Body of pancreas (tissue), 4 donors: ENCODE measurements around the gene PHF1. TPM values are rescaled to one million over a fixed set of nuclear protein-coding genes. Genes with fewer than 3 reads are reported as not detected.
A peak's percentile ranks its signal among the peaks of the same experiment; 100 is the strongest.
"Not testable (repeated sequence)": the region's sequence is repeated elsewhere in the genome, so short reads cannot be mapped to it uniquely, and the experiment has no call there.

Experiments
- ATAC-seq: fragments of 150-250 bp; one replicate; pipeline ENCODE4 v1.9.1; 2016
- DNase-seq, 4 donors: peaks; one replicate each; pipeline ENCODE4 v3.0.0-alpha.2; 2019
- H3K27ac ChIP-seq, 4 donors: fragments of 200-600 bp; sonication (generic); 1 replicate in 3 of 4; 2 replicates in 1 of 4; pipeline versions ENCODE4 v1.5.1 to v1.6.1; 2016 to 2019; ENCODE audit warnings: mild to moderate bottlenecking in 1 of 4, mixed read lengths in 1 of 4, moderate library complexity in 1 of 4
- H3K27me3 ChIP-seq, 2 donors: fragments of 200-600 bp; sonication (generic); one replicate each; pipeline ENCODE4 v1.6.0; 2016; ENCODE audit warnings: mild to moderate bottlenecking in 1 of 2
- H3K36me3 ChIP-seq, 2 donors: fragments of 200-600 bp; sonication (generic); replicated peaks in 1 of 2; 2 replicates each; pipeline ENCODE4 v1.5.1; 2016; ENCODE audit warnings: low read depth in 2 of 2; ENCODE audit not compliant: insufficient read depth in 1 of 2
- H3K4me1 ChIP-seq: fragments of 200-600 bp; sonication (generic); one replicate; pipeline ENCODE4 v1.6.0; 2016
- H3K4me3 ChIP-seq, 2 donors: fragments of 200-600 bp; sonication (generic); 1 replicate in 1 of 2; 2 replicates in 1 of 2; pipeline ENCODE4 v1.5.1; 2016 to 2019
- H3K9me3 ChIP-seq, 3 donors: fragments of 200-600 bp; sonication (generic); 1 replicate in 2 of 3; 2 replicates in 1 of 3; pipeline ENCODE4 v1.5.1; 2016
- CTCF ChIP-seq, 7 experiments: fragments of 450-650 bp in 4 of 7; fragments of 200-600 bp in 3 of 7; sonication (generic) in 3 of 7; IDR thresholded peaks; one replicate each; pipeline ENCODE4 v1.5.1; 2016 to 2019; ENCODE audit warnings: antibody characterized with exemption in 7 of 7
- POLR2A ChIP-seq, 3 donors: fragments of 450-650 bp; IDR thresholded peaks; one replicate each; pipeline ENCODE4 v1.6.1; 2016; ENCODE audit warnings: antibody characterized with exemption in 3 of 3, mild to moderate bottlenecking in 2 of 3
- WGBS, 2 donors: methylation state at CpG; one replicate each; pipeline ENCODE4 v1.1.5; 2017; 5-methylcytosine and 5-hydroxymethylcytosine counted together
- intact Hi-C: fragments of 100-400 bp; cut with DNase I; formaldehyde crosslinking; loops from one replicate; pipeline ENCODE4 v1.15.1; 2023
- total RNA-seq, 2 donors: library from RNA; depleted of rRNA; stranded (reverse); fragments of >200 nt; gene quantifications; one replicate each; pipeline ENCODE4 v1.1.0, GENCODE V29; 2016

The PHF1 gene
- 10 to 100 TPM; 58.3 to 73.9 TPM for total RNA-seq

- 0 to 1% methylated on average over 17 to 50 of the region's 67 CpGs for WGBS, 2 donors
- Histone ChIP-seq H3K27ac (peak within 1 kb of the TSS; percentile 93 to 98 (median 96)), H3K36me3 (no peaks in the 10 kb centered on the region), H3K9me3 (no peaks in the 10 kb centered on the region), H3K27me3 (no peaks in the 10 kb centered on the region), H3K4me3 (peak within 1 kb of the TSS; percentile 96 to 97), H3K4me1 (peaks cover 33% of the 10 kb centered on the region)
- peak; percentile 80 to 85 (median 82) for DNase-seq
- intact Hi-C loops: no loop called here
- ATAC-seq: peak; percentile 65
- no peak for TF ChIP-seq CTCF (IDR thresholded peaks at IDR 0.05)
- TF ChIP-seq POLR2A (IDR thresholded peaks at IDR 0.05): peak; percentile 40 to 54 (median 41)
Observed at GRCh38 chr6:33410711-33411631, at the start of gene PHF1. Gene PHF1 (plus strand): TSS chr6:33411014. CDS start chr6:33412264, 1,250 bp downstream.

- ATAC-seq, H3K36me3 ChIP-seq, intact Hi-C loops, H3K4me3 ChIP-seq, H3K9me3 ChIP-seq, H3K27me3 ChIP-seq, H3K4me1 ChIP-seq, H3K27ac ChIP-seq, DNase-seq: not testable (repeated sequence)
- 76 to 85% methylated on average over 12 of the region's 12 CpGs for WGBS, 2 donors
Observed at GRCh38 chr6:33363486-33363885, 47.3 kb upstream of the PHF1 start.

- H3K36me3 ChIP-seq, H3K4me3 ChIP-seq, H3K27ac ChIP-seq, H3K27me3 ChIP-seq, H3K4me1 ChIP-seq, DNase-seq, ATAC-seq, intact Hi-C loops, H3K9me3 ChIP-seq: not testable (repeated sequence)
- 34 to 35% methylated on average over 6 to 7 of the region's 8 CpGs for WGBS, 2 donors
Observed at GRCh38 chr6:33364475-33365205, 46.2 kb upstream of the PHF1 start.

GRCh38 chr6:33365206-33365971, 45.4 kb upstream of the PHF1 start:
- H3K27ac ChIP-seq, H3K36me3 ChIP-seq, ATAC-seq, H3K4me3 ChIP-seq, intact Hi-C loops, H3K4me1 ChIP-seq, H3K9me3 ChIP-seq, H3K27me3 ChIP-seq, DNase-seq: not testable (repeated sequence)
- 77% methylated on average over 9 of the region's 10 CpGs; no CpG with 5 or more reads in 1 of the 2 donors for WGBS, 2 donors

- intact Hi-C loops: no loop called here
- 71 to 75% methylated on average over 8 of the region's 8 CpGs for WGBS, 2 donors
- H3K27ac ChIP-seq: no peak overlapping the region
- no peak for ATAC-seq
- DNase-seq: no peak
- H3K36me3 ChIP-seq: no peaks in the 10 kb centered on the region
- no peaks in the 10 kb centered on the region for H3K27me3 ChIP-seq
- no peak overlapping the region for H3K4me3 ChIP-seq
- H3K9me3 ChIP-seq: no peaks in the 10 kb centered on the region
- TF ChIP-seq POLR2A (IDR thresholded peaks at IDR 0.05) (no peak), CTCF (IDR thresholded peaks at IDR 0.05) (no peak)
- H3K4me1 ChIP-seq: no peaks in the 10 kb centered on the region
Observed at GRCh38 chr6:33367009-33367714, 43.7 kb upstream of the PHF1 start.

- DNase-seq, H3K27ac ChIP-seq, H3K9me3 ChIP-seq, ATAC-seq, H3K4me3 ChIP-seq, H3K4me1 ChIP-seq, intact Hi-C loops, H3K36me3 ChIP-seq, H3K27me3 ChIP-seq: not testable (repeated sequence)
- 87 to 89% methylated on average over 5 of the region's 5 CpGs for WGBS, 2 donors
Observed at GRCh38 chr6:33367715-33368025, 43.1 kb upstream of the PHF1 start.

GRCh38 chr6:33371901-33372300, 38.9 kb upstream of the PHF1 start:
- 79 to 88% methylated on average over 8 of the region's 8 CpGs for whole genome bisulfite sequencing, 2 donors
- H3K4me3 ChIP-seq, DNase-seq, H3K27ac ChIP-seq, H3K27me3 ChIP-seq, H3K9me3 ChIP-seq, H3K36me3 ChIP-seq, intact Hi-C loops, ATAC-seq: not testable (repeated sequence)
- peaks cover 13% of the 10 kb centered on the region for H3K4me1 ChIP-seq
